ENCODE results near the gene RPE. TPM values are rescaled to one million over a fixed set of nuclear protein-coding genes. Genes with fewer than 3 reads are reported as not detected.

Gene RPE
- polyA plus RNA-seq, 3 donors: 56.9 to 66.8 (median 64.4) TPM

GRCh38 chr2:210050885-210051284 lies 48.4 kb downstream of the RPE start:
- DNase-seq (ENCODE audit: extremely low read depth in 1 of 11, low read depth in 9 of 11, low spot score in 4 of 11): no peak

- DNase-seq (ENCODE audit: extremely low read depth in 1 of 11, low read depth in 9 of 11, low spot score in 4 of 11): no peak
Observed at GRCh38 chr2:210054696-210055095, 52.3 kb downstream of the RPE start.

GRCh38 chr2:210055825-210056224 lies 53.4 kb downstream of the RPE start:
- DNase-seq (ENCODE audit: extremely low read depth in 1 of 11, low read depth in 9 of 11, low spot score in 4 of 11): no peak

GRCh38 chr2:210063306-210063705 lies 60.9 kb downstream of the RPE start:
- no peak for DNase-seq (ENCODE audit: extremely low read depth in 1 of 11, low read depth in 9 of 11, low spot score in 4 of 11)

Other genes starting within 250 kb of the RPE start
- 1 to 10 TPM; 1.4 to 2.1 (median 2.0) TPM for gene UNC80, start 230.8 kb upstream of the RPE start, polyA plus RNA-seq (ENCODE audit: insufficient read length in 3 of 3)
- 10 to 100 TPM; 44.7 to 79.0 (median 58.5) TPM for gene KANSL1L, start 168.8 kb downstream of the RPE start, polyA plus RNA-seq (ENCODE audit: insufficient read length in 3 of 3)
- gene ACADL, start 222.8 kb downstream of the RPE start, polyA plus RNA-seq (ENCODE audit: insufficient read length in 3 of 3): 10 to 100 TPM; 13.8 to 36.8 (median 22.3) TPM